GM23248 (cell line): Measurements from ENCODE around the gene ZNF710. TPM values are rescaled to one million over a fixed set of nuclear protein-coding genes. Genes with fewer than 3 reads are reported as not detected.

Source experiments
- DNase-seq: peaks from one replicate; pipeline ENCODE4 v3.0.0-alpha.2; 2015
- H2AFZ ChIP-seq: fragments of 200-600 bp; sonication (generic); 2 replicates; pipeline ENCODE4 v1.6.1; 2016; ENCODE audit warnings: antibody characterized with exemption
- H3F3A ChIP-seq: fragments of 200-600 bp; sonication (generic); 2 replicates; pipeline ENCODE4 v1.6.1; 2016; ENCODE audit warnings: mild to moderate bottlenecking, antibody characterized with exemption, mixed run types; ENCODE audit not compliant: insufficient read depth
- H3K27ac ChIP-seq: fragments of 200-600 bp; sonication (generic); 2 replicates; pipeline ENCODE4 v1.5.1; 2016; ENCODE audit warnings: mild to moderate bottlenecking
- H3K27me3 ChIP-seq: fragments of 200-600 bp; sonication (generic); replicated peaks from 2 replicates; pipeline ENCODE4 v1.6.1; 2016; ENCODE audit warnings: mild to moderate bottlenecking; ENCODE audit not compliant: insufficient read depth
- H3K36me3 ChIP-seq: fragments of 200-600 bp; sonication (generic); 2 replicates; pipeline ENCODE4 v1.6.1; 2016; ENCODE audit warnings: low read depth, mild to moderate bottlenecking
- H3K4me1 ChIP-seq: fragments of 200-600 bp; sonication (generic); 2 replicates; pipeline ENCODE4 v1.6.1; 2016; ENCODE audit warnings: mild to moderate bottlenecking; ENCODE audit not compliant: insufficient read depth
- H3K4me2 ChIP-seq: fragments of 200-600 bp; sonication (generic); one replicate; pipeline ENCODE4 v1.6.1; 2016; ENCODE audit warnings: mild to moderate bottlenecking; ENCODE audit not compliant: unreplicated experiment
- H3K4me3 ChIP-seq: fragments of 200-600 bp; sonication (generic); 2 replicates; pipeline ENCODE4 v1.5.1; 2016; ENCODE audit warnings: mild to moderate bottlenecking
- H3K79me2 ChIP-seq: fragments of 200-600 bp; sonication (generic); 2 replicates; pipeline ENCODE4 v1.6.1; 2016; ENCODE audit warnings: mild to moderate bottlenecking; ENCODE audit not compliant: insufficient read depth
- H3K9ac ChIP-seq: fragments of 200-600 bp; sonication (generic); 2 replicates; pipeline ENCODE4 v1.6.1; 2016; ENCODE audit warnings: mild to moderate bottlenecking
- H3K9me2 ChIP-seq: fragments of 200-600 bp; sonication (generic); 2 replicates; pipeline ENCODE4 v1.6.1; 2016; ENCODE audit warnings: mixed run types, mild to moderate bottlenecking, moderate library complexity; ENCODE audit not compliant: insufficient read depth
- H3K9me3 ChIP-seq: fragments of 200-600 bp; sonication (generic); one replicate; pipeline ENCODE4 v1.6.1; 2017; ENCODE audit warnings: low read depth
- H4K20me1 ChIP-seq: fragments of 200-600 bp; sonication (generic); 2 replicates; pipeline ENCODE4 v1.6.0; 2016; ENCODE audit not compliant: insufficient read depth
- EZH2 ChIP-seq: fragments of 200-600 bp; sonication (generic); IDR thresholded peaks from 2 replicates; pipeline ENCODE4 v1.6.1; 2018; ENCODE audit warnings: antibody characterized with exemption, mild to moderate bottlenecking; ENCODE audit not compliant: insufficient read depth, poor library complexity, severe bottlenecking
- EZH2phosphoT487 ChIP-seq: fragments of 200-600 bp; sonication (generic); IDR thresholded peaks from 2 replicates; pipeline ENCODE4 v1.6.1; 2018; ENCODE audit warnings: antibody characterized with exemption, moderate library complexity, mild to moderate bottlenecking, low read depth; ENCODE audit not compliant: insufficient read depth
- WGBS, 2 experiments: methylation state at CpG; one replicate each; pipeline ENCODE4 v1.1.6; 2015 to 2017; ENCODE audit warnings: low lambda C conversion rate in 2 of 2, low coverage in 1 of 2; ENCODE audit errors: missing lambda C conversion rate in 2 of 2; 5-methylcytosine and 5-hydroxymethylcytosine counted together
- in situ Hi-C: fragments of 300-500 bp; cut with MboI; formaldehyde crosslinking; loops from 2 replicates; pipeline ENCODE4 v1.15.0; 2020
- polyA plus RNA-seq: library from polyadenylated mRNA; unstranded; fragments of >200 nt; fragmentation: Nextera tagmentation; extraction: Ambion mirVana; gene quantifications from 2 replicates; pipeline ENCODE4 v1.2.1, GENCODE V29; 2016
- total RNA-seq: library from RNA; depleted of rRNA; stranded (reverse); fragments of >200 nt; shearing (Covaris generic); gene quantifications from 2 replicates; pipeline ENCODE4 v1.2.3, GENCODE V29; 2014

The ZNF710 gene
- total and polyA plus RNA-seq, 2 experiments from 2014 or later, result 2.9 to 12.0 TPM

DNA sequence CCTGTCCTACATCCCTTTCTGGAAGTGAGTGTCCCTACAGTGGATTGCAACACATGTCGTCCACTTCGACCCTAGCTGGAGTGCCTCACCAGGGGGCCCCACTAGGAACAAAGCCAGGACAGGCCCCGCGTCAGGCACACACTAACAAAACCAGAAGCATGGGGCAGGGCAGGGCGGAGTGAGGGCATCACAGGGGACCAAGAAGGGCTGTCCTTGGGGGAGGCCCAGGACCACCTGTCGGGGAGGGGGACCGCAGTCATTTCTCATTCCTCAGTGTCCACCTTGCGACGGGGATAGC is 79.3 kb downstream of the ZNF710 start:
- Histone ChIP-seq H3K27ac (no peak overlapping the region), H3K9me2 (no peaks in the 10 kb centered on the region), H3K36me3 (peaks cover 5% of the 10 kb centered on the region; the same call in 1 of the 2 replicates), H3K27me3 (no peaks in the 10 kb centered on the region), H4K20me1 (no peaks in the 10 kb centered on the region), H3K4me2 (no peak overlapping the region), H3K9me3 (no peaks in the 10 kb centered on the region), H2AFZ (no peak overlapping the region), H3K9ac (no peak overlapping the region), H3K79me2 (no peaks in the 10 kb centered on the region), H3K4me3 (no peak overlapping the region), H3K4me1 (no peaks in the 10 kb centered on the region), H3F3A (no peaks in the 10 kb centered on the region)
- 88 to 89% methylated on average over 9 of the region's 9 CpGs for WGBS, 2 experiments
- no peak for TF ChIP-seq EZH2
- TF ChIP-seq EZH2phosphoT487, result no peak
- in situ Hi-C loops, result no loop called here
- no peak for DNase-seq

DNA sequence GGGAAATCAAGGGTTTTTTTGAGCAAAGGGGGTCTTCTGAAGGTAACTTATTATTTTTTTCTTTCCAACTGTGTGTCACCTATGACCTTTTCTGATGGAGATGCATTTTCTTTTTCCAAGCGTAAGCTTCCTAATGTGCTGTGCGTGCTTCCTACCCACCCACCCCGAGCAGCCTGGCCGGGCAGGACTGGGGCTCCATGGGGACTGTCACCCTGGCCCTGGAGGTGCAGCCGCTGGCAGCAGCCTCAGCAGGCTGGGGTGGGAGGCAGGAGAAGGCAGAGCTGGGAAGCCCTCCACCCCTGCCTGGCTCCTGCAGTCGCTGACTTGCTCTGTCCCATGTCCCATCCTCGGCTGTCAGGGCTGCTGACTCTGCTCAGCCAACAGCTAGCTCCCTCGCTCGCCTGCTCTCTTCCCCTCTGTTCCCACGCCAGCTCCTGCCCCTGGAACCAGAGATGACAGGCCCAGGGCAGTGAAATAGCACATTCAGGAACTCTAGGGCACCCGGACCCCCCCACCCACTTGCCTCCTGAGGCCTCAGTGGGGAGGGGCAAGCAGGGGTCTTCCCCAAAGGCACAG is 79.8 kb downstream of the ZNF710 start:
- H3K9me3 ChIP-seq, result no peaks in the 10 kb centered on the region
- H3K9ac ChIP-seq, result no peak overlapping the region
- H3K9me2 ChIP-seq, result no peaks in the 10 kb centered on the region
- H3K4me3 ChIP-seq, result no peak overlapping the region
- H3K79me2 ChIP-seq, result no peaks in the 10 kb centered on the region
- DNase-seq, result no peak
- H3K4me1 ChIP-seq, result no peaks in the 10 kb centered on the region
- H4K20me1 ChIP-seq, result no peaks in the 10 kb centered on the region
- 89 to 90% methylated on average over 10 to 11 of the region's 11 CpGs for WGBS, 2 experiments
- in situ Hi-C loops, result no loop called here
- H3K27ac ChIP-seq, result no peak overlapping the region
- H3K36me3 ChIP-seq, result peaks cover 5% of the 10 kb centered on the region; the same call in 1 of the 2 replicates
- H3K4me2 ChIP-seq, result no peak overlapping the region
- H3F3A ChIP-seq, result no peaks in the 10 kb centered on the region
- H2AFZ ChIP-seq, result no peak overlapping the region
- no peaks in the 10 kb centered on the region for H3K27me3 ChIP-seq
- TF ChIP-seq EZH2phosphoT487 (no peak), EZH2 (no peak)

DNA sequence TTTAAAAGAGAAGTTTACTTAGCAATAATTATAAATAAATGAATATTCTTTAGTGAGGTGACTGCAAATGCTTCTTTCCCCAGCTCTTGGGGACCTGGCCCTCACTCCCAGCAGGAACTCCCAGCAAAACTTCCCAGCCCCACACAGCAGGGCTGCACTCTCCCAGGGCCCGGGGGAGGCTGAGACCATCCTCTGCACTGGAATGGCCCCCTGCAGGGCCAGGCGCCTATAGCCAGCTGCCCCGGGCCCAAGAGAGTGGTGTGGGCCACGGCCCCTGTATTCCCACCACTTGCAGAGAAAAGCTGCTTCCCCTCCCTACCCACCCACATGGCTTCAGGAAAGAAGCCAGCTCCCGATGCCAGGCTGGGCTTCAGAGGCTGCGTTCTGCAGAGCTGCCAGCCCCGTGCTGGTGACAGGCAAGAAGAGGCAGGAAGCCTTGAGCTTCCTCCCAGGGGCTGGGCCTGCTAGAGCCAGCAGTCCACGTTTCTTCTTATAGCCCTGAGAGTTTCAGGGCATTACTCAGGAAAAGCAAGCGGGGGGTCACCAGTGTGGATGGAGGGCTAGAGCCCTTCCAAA is 81.1 kb downstream of the ZNF710 start:
- Histone ChIP-seq H3F3A (no peaks in the 10 kb centered on the region), H3K79me2 (no peaks in the 10 kb centered on the region), H2AFZ (no peak overlapping the region), H3K27ac (no peak overlapping the region), H3K4me3 (no peak overlapping the region), H4K20me1 (no peaks in the 10 kb centered on the region), H3K27me3 (no peaks in the 10 kb centered on the region), H3K9me2 (no peaks in the 10 kb centered on the region), H3K9ac (no peak overlapping the region), H3K9me3 (no peaks in the 10 kb centered on the region), H3K36me3 (no peaks in the 10 kb centered on the region; the same call in 1 of the 2 replicates), H3K4me2 (no peak overlapping the region), H3K4me1 (no peaks in the 10 kb centered on the region)
- in situ Hi-C loops, result no loop called here
- no peak for TF ChIP-seq EZH2phosphoT487
- no peak for TF ChIP-seq EZH2
- DNase-seq, result no peak
- WGBS, 2 experiments, result 39 to 44% methylated on average over 7 to 9 of the region's 9 CpGs

DNA sequence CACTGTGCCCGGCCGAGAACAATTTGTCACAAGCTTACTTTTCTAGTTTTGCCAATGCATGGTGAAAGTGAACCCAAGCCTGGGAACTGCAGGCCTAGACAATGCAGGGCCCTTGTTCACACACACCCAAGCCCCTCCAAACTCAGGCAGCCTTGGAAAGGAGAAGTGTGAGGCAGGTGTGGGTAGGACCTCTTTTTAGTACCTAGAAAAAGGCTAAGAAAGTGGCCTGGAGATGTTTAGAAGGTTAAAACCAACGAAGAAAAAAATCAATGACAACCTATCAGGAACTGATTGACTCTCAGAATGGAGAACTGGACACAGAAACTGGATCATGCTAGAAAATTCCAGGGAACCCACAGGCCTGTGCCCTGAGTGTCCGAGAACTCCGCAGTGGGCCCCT is 82.3 kb downstream of the ZNF710 start:
- no peaks in the 10 kb centered on the region for H4K20me1 ChIP-seq
- H3K9me2 ChIP-seq, result no peaks in the 10 kb centered on the region
- in situ Hi-C loops, result no loop called here
- no peak overlapping the region for H3K4me2 ChIP-seq
- H3K9me3 ChIP-seq, result no peaks in the 10 kb centered on the region
- peaks cover 4% of the 10 kb centered on the region; the same call in 1 of the 2 replicates for H3K36me3 ChIP-seq
- TF ChIP-seq EZH2 (no peak), EZH2phosphoT487 (no peak)
- WGBS, 2 experiments, result 85 to 96% methylated on average over 5 of the region's 5 CpGs
- no peaks in the 10 kb centered on the region for H3K79me2 ChIP-seq
- no peak overlapping the region for H3K4me3 ChIP-seq
- no peak for DNase-seq
- H3K27ac ChIP-seq, result no peak overlapping the region
- H2AFZ ChIP-seq, result no peak overlapping the region
- H3F3A ChIP-seq, result no peaks in the 10 kb centered on the region
- H3K27me3 ChIP-seq, result no peaks in the 10 kb centered on the region
- H3K4me1 ChIP-seq, result no peaks in the 10 kb centered on the region
- H3K9ac ChIP-seq, result no peak overlapping the region
